ENCODE results near the gene MTRF1. TPM values are rescaled to one million over a fixed set of nuclear protein-coding genes. Genes with fewer than 3 reads are reported as not detected.

Gene MTRF1
- total and polyA plus RNA-seq, 2 of the 8 experiments (the other 6 are each of a cell fraction or from before 2014, with no cell fraction given), result 8.0 to 19.2 TPM

GRCh38 chr13:41276824-41277223 is 13.4 kb upstream of the MTRF1 start:
- Histone ChIP-seq H2BK120ac (replicated peaks; ENCODE audit: low read depth, low read length) (no peak overlapping the region), H2BK15ac (ENCODE audit: low read length) (no peak overlapping the region), H3K79me2 (ENCODE audit: control insufficient read depth in 1 of 2, insufficient read depth in 2 of 2, low read length in 2 of 2) (no peaks in the 10 kb centered on the region), H3K4me1 (replicated peaks in 1 of 4; ENCODE audit: control insufficient read depth in 3 of 4, insufficient read depth in 4 of 4, low read length in 3 of 4) (peaks cover 0 to 2% (median 0%) of the 10 kb centered on the region in 4 experiments; a peak in 1 of 7 replicates), H2AFZ (ENCODE audit: low read length) (no peak overlapping the region), H3K14ac (ENCODE audit: insufficient read length) (no peak overlapping the region), H3K27me3 (replicated peaks in 1 of 4; ENCODE audit: control insufficient read depth in 3 of 4, extremely low read depth in 1 of 4, insufficient read depth in 3 of 4, low read length in 3 of 4) (no peaks in the 10 kb centered on the region), H2BK12ac (ENCODE audit: low read depth, low read length) (no peak overlapping the region), H3K23me2 (ENCODE audit: low read depth, low read length) (no peaks in the 10 kb centered on the region), H4K20me1 (replicated peaks in 1 of 2; ENCODE audit: control insufficient read depth in 1 of 2, insufficient read depth in 2 of 2, low read length in 2 of 2) (no peaks in the 10 kb centered on the region), H4K5ac (ENCODE audit: insufficient read length, low read depth, low read length) (no peak overlapping the region), H3K4me2 (ENCODE audit: insufficient read depth in 1 of 2, low read depth in 2 of 2, low read length in 2 of 2) (0 out of 4 replicates have a peak overlapping the region, but pooled peaks of 1 of the 2 experiments have one; percentile 6), H3K4ac (replicated peaks; ENCODE audit: insufficient read length, low read depth, low read length) (no peak overlapping the region), H3K36me3 (ENCODE audit: control insufficient read depth in 2 of 4, insufficient read depth in 4 of 4, low read length in 3 of 4) (no peaks in the 10 kb centered on the region), H4K91ac (replicated peaks; ENCODE audit: insufficient read length, low read length) (no peak overlapping the region), H3K79me1 (ENCODE audit: low read depth, low read length) (no peaks in the 10 kb centered on the region), H3K27ac (ENCODE audit: low read depth, low read length) (no peak overlapping the region), H4K8ac (ENCODE audit: extremely low read depth, insufficient read depth, low read length) (no peak overlapping the region), H3K9ac (replicated peaks in 1 of 4; ENCODE audit: extremely low read depth in 1 of 4, low read depth in 3 of 4, low read length in 3 of 4) (no peak overlapping the region), H2AK5ac (ENCODE audit: low read depth, low read length) (no peak overlapping the region), H3K56ac (replicated peaks; ENCODE audit: insufficient read length, low read depth, low read length) (no peak overlapping the region), H3K9me3 (ENCODE audit: insufficient read depth in 2 of 2, low read depth in 1 of 2, low read length in 1 of 2) (peaks cover under 1 to 7% of the 10 kb centered on the region in 2 experiments; a peak in 2 of 4 replicates), H2BK20ac (ENCODE audit: low read length) (0 out of 2 replicates have a peak overlapping the region, but pooled peaks have one; percentile 55), H3K4me3 (ENCODE audit: extremely low read depth in 1 of 4, insufficient read depth in 2 of 4, low read depth in 3 of 4, low read length in 4 of 4) (no peak overlapping the region), H3K23ac (ENCODE audit: insufficient read length) (no peak overlapping the region), H2BK5ac (ENCODE audit: low read depth, low read length) (peak overlapping the region; percentile 49; the same call in 1 of the 2 replicates), H3K18ac (ENCODE audit: extremely low read depth, low read length) (no peak overlapping the region)
- DNase-seq (ENCODE audit: low read depth in 1 of 2, low spot score in 2 of 2) (no peak), FAIRE-seq (no peak)
- CTCF ChIA-PET (ENCODE audit: partially characterized antibody), result interaction anchor here (0.7 to 0.9 kb wide), 3 partner anchors 9 to 70 kb away, joined by 3 to 4 read pairs (median 3); no protein-coding TSS in a partner anchor
- TF ChIP-seq CEBPB (IDR thresholded peaks at IDR 0.05; ENCODE audit: low read depth, low read length), result peak; percentile 69; the same call in 1 of the 2 replicates
- no peak for TF ChIP-seq TAF1 (IDR thresholded peaks at IDR 0.05; ENCODE audit: low read depth, low read length)
- no peak for TF ChIP-seq BCL11A (IDR thresholded peaks at IDR 0.05; ENCODE audit: low read depth in 2 of 2, low read length in 2 of 2)
- no peak for TF ChIP-seq POLR2A (IDR thresholded peaks at IDR 0.05; ENCODE audit: control extremely low read depth in 1 of 2, low read depth in 2 of 2, low read length in 2 of 2)
- TF ChIP-seq EGR1 (IDR thresholded peaks at IDR 0.05; ENCODE audit: borderline replicate concordance, low read depth, low read length), result no peak
- POLR2A ChIA-PET (ENCODE audit: partially characterized antibody), result interaction anchor here (0.6 to 1.7 kb wide), 3 partner anchors 10 to 26 kb away, joined by 3 to 5 read pairs (median 5); no protein-coding TSS in a partner anchor

All from H1 (cell line).